Measurements from ENCODE around the gene AATF. TPM values are rescaled to one million over a fixed set of nuclear protein-coding genes. Genes with fewer than 3 reads are reported as not detected.

Gene AATF
- total and polyA plus RNA-seq, 4 experiments from 2014 or later: 52.0 to 89.4 (median 60.8) TPM

DNA sequence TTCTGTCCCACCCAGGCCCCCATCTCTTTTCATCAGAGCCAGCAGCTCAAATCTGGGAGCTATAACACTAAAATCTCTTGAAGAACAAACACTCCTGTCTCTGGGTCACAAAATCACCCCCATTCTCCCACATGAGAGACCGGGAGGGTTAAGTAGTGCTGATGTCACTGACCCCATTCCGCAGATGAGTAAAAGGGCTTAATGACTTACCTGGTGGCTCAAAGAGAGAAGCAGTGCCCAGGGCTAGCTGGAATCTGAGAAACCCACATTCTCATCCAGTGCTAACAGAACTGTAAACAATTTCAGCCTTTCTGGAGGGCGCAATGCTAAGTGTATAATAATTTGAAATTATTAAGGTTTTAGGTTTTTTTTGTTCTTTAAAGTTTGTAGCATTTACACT, 37.8 kb upstream of the AATF start:
- Histone ChIP-seq H3K27me3 (ENCODE audit: insufficient read depth, low read length) (no peaks in the 10 kb centered on the region), H3K9me3 (ENCODE audit: control insufficient read depth in 1 of 2, low read length in 2 of 2) (no peaks in the 10 kb centered on the region), H3K36me3 (ENCODE audit: insufficient read depth, low read length) (no peaks in the 10 kb centered on the region), H3K4me1 (ENCODE audit: insufficient read depth, low read length) (no peaks in the 10 kb centered on the region), H3K27ac (ENCODE audit: low read depth, low read length) (no peak overlapping the region), H3K4me3 (ENCODE audit: low read length in 2 of 2) (no peak overlapping the region)
- peaks cover 0 to 1% (median 0%) of the 10 kb centered on the region in 8 donors for H3K9me3 Mint-ChIP-seq
- ChIA-PET CTCF (ENCODE audit: partially characterized antibody) (no interaction called here), POLR2A (ENCODE audit: partially characterized antibody) (no interaction called here)
- intact Hi-C loops (cut with micrococcal nuclease): no loop called here
- H3K27ac Mint-ChIP-seq: no peak overlapping the region
- H3K36me3 Mint-ChIP-seq: no peaks in the 10 kb centered on the region
- H3K4me1 Mint-ChIP-seq: no peaks in the 10 kb centered on the region
- peaks cover 27 to 33% of the 10 kb centered on the region in 2 donors for H3K27me3 Mint-ChIP-seq
- no peak for DNase-seq
- no peak overlapping the region for H3K4me3 Mint-ChIP-seq

- ChIA-PET POLR2A (ENCODE audit: partially characterized antibody) (no interaction called here), CTCF (ENCODE audit: partially characterized antibody) (no interaction called here)
- no peak overlapping the region for H3K4me3 ChIP-seq (ENCODE audit: low read length in 2 of 2)
- no peak overlapping the region for H3K27ac Mint-ChIP-seq
- H3K4me1 Mint-ChIP-seq: no peaks in the 10 kb centered on the region
- H3K4me3 Mint-ChIP-seq: no peak overlapping the region
- H3K36me3 ChIP-seq (ENCODE audit: insufficient read depth, low read length): no peaks in the 10 kb centered on the region
- H3K9me3 ChIP-seq (ENCODE audit: control insufficient read depth in 1 of 2, low read length in 2 of 2): no peaks in the 10 kb centered on the region
- no peaks in the 10 kb centered on the region for H3K9me3 Mint-ChIP-seq
- no peaks in the 10 kb centered on the region for H3K4me1 ChIP-seq (ENCODE audit: insufficient read depth, low read length)
- DNase-seq: no peak
- no peaks in the 10 kb centered on the region for H3K36me3 Mint-ChIP-seq
- peaks cover 17 to 24% of the 10 kb centered on the region in 2 donors for H3K27me3 Mint-ChIP-seq
- H3K27me3 ChIP-seq (ENCODE audit: insufficient read depth, low read length): no peaks in the 10 kb centered on the region
- no peak overlapping the region for H3K27ac ChIP-seq (ENCODE audit: low read depth, low read length)
- intact Hi-C loops (cut with micrococcal nuclease): no loop called here
These were observed 35.6 kb upstream of the AATF start for GRCh38 chr17:36913132-36913531.

DNA sequence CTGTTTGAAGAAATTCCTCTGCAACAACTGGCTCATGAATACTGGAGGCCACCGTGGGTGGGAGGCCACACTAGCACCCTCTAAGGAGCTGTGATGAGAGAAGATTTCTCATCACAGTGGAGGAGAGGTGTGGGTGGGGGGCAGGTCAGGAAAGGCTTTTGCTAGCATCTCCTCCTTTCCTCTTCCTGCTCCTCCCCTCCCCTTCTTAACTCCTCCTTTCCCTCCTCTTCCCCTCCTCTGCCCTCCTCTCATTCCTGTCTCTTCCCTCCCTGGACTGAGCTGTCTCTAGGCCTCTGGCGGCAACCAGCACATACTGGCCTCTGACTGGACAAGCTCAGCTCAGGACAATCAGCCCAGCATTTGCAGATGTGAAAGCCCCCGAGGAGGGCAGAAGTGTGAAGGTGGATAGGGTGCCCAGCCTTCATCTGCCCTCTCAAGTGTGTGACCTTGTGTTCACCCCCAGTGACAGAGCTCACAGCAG, 30.5 kb upstream of the AATF start:
- H3K9me3 Mint-ChIP-seq: no peaks in the 10 kb centered on the region
- Histone ChIP-seq H3K9me3 (ENCODE audit: control insufficient read depth in 1 of 2, low read length in 2 of 2) (no peaks in the 10 kb centered on the region), H3K27me3 (ENCODE audit: insufficient read depth, low read length) (no peaks in the 10 kb centered on the region), H3K36me3 (ENCODE audit: insufficient read depth, low read length) (no peaks in the 10 kb centered on the region), H3K4me3 (ENCODE audit: low read length in 2 of 2) (no peak overlapping the region), H3K27ac (ENCODE audit: low read depth, low read length) (no peak overlapping the region), H3K4me1 (ENCODE audit: insufficient read depth, low read length) (no peaks in the 10 kb centered on the region)
- no peak overlapping the region for H3K4me3 Mint-ChIP-seq
- no peak overlapping the region for H3K27ac Mint-ChIP-seq
- POLR2A ChIA-PET (ENCODE audit: partially characterized antibody): no interaction called here
- peaks cover 24 to 35% of the 10 kb centered on the region in 2 donors for H3K27me3 Mint-ChIP-seq
- no peak for DNase-seq
- intact Hi-C loops (cut with micrococcal nuclease): no loop called here
- H3K4me1 Mint-ChIP-seq: peaks cover 0 to 2% (median 0%) of the 10 kb centered on the region in 4 donors
- H3K36me3 Mint-ChIP-seq: no peaks in the 10 kb centered on the region
- CTCF ChIA-PET (ENCODE audit: partially characterized antibody): no interaction called here

DNA sequence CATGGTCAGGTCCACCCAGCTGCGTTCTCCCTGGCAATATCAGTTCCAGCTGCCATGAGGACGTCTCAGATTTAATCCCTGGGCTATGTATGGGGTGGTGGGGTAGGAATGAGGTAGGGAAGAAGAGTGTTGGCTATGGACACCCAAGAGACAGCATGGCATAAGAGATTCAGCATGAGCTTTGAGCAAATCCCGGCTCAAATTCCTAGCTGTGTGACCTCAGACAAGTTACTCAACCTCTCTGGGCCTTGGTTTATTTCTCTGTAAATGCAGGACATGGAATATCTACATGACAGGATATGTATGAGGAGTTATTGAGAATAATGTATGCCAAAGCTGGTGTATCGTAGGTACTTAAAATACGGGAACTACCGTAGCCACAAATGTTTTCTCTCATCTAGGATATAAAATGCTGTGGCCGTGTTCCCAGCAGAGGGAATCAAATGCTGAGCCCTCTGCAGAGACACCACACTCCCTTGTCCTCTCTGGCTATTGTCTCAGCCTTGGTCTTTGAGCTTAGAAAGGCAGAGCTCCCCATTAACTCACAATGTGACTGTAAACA, 29.3 kb upstream of the AATF start:
- no peaks in the 10 kb centered on the region for H3K4me1 ChIP-seq (ENCODE audit: insufficient read depth, low read length)
- Mint-ChIP-seq H3K9me3 (no peaks in the 10 kb centered on the region), H3K36me3 (no peaks in the 10 kb centered on the region), H3K27ac (no peak overlapping the region), H3K4me3 (no peak overlapping the region), H3K4me1 (peaks cover 0 to 2% (median 0%) of the 10 kb centered on the region in 4 donors), H3K27me3 (peaks cover 25 to 35% of the 10 kb centered on the region in 2 donors)
- no peaks in the 10 kb centered on the region for H3K36me3 ChIP-seq (ENCODE audit: insufficient read depth, low read length)
- CTCF ChIA-PET (ENCODE audit: partially characterized antibody): no interaction called here
- H3K27ac ChIP-seq (ENCODE audit: low read depth, low read length): no peak overlapping the region
- H3K9me3 ChIP-seq (ENCODE audit: control insufficient read depth in 1 of 2, low read length in 2 of 2): no peaks in the 10 kb centered on the region
- POLR2A ChIA-PET (ENCODE audit: partially characterized antibody): no interaction called here
- DNase-seq: no peak
- no peaks in the 10 kb centered on the region for H3K27me3 ChIP-seq (ENCODE audit: insufficient read depth, low read length)
- H3K4me3 ChIP-seq (ENCODE audit: low read length in 2 of 2): no peak overlapping the region
- intact Hi-C loops (cut with micrococcal nuclease): no loop called here

- Histone ChIP-seq H3K4me3 (ENCODE audit: low read length in 2 of 2) (no peak overlapping the region), H3K9me3 (ENCODE audit: control insufficient read depth in 1 of 2, low read length in 2 of 2) (no peaks in the 10 kb centered on the region), H3K36me3 (ENCODE audit: insufficient read depth, low read length) (no peaks in the 10 kb centered on the region), H3K4me1 (ENCODE audit: insufficient read depth, low read length) (no peaks in the 10 kb centered on the region), H3K27ac (ENCODE audit: low read depth, low read length) (no peak overlapping the region), H3K27me3 (ENCODE audit: insufficient read depth, low read length) (no peaks in the 10 kb centered on the region)
- H3K4me1 Mint-ChIP-seq: peaks cover 0 to 2% (median 0%) of the 10 kb centered on the region in 4 donors
- peak overlapping the region in 1 of 8 donors; percentile 48 for H3K4me3 Mint-ChIP-seq
- no peak overlapping the region for H3K27ac Mint-ChIP-seq
- ChIA-PET POLR2A (ENCODE audit: partially characterized antibody) (no interaction called here), CTCF (ENCODE audit: partially characterized antibody) (interaction anchor here (0.6 kb wide), 1 partner anchor 160 kb away, joined by 3 read pairs; no protein-coding TSS in a partner anchor)
- no peak for DNase-seq
- H3K36me3 Mint-ChIP-seq: no peaks in the 10 kb centered on the region
- no peaks in the 10 kb centered on the region for H3K9me3 Mint-ChIP-seq
- intact Hi-C loops (cut with micrococcal nuclease): no loop called here
- H3K27me3 Mint-ChIP-seq: peaks cover 24 to 31% of the 10 kb centered on the region in 2 donors
These were observed 28.4 kb upstream of the AATF start for GRCh38 chr17:36920032-36921005.

DNA sequence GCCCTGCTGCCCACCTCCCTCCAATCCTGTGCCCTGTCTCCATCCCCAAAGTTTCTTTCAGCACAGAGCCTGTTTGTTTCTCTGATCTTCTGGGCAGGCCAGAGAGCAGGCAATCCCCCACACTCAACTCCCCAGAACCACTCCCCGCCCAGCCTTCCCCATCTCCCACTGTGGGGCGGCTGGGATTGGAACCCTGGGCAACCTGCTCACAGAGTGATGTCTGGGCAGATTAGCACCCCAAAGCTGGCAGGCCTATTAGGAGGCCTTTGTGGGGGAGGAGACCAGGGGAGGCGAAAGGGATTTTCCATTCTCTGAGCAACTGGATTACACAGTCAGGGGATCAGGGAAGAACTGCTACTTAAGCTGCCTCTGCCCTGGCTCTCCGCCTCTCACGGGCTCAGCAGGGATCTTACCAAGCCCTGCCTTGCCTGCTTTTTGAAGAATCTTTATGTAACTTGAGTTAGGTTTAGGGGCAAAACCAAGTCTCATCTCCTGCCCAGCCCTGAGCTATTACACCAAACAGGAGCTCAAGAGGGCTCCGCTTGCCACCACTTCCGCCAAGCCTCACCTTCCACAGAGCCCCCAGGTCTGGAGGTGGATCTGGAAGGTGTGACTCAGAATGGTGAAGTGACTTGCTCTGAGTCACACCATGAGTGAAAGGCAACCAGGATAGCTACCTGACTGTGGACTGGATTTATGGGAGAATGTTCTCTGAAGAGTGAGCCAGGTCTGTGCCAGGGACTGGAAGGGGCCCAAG, 27.5 kb upstream of the AATF start:
- no peak overlapping the region for H3K4me3 Mint-ChIP-seq
- H3K9me3 ChIP-seq (ENCODE audit: control insufficient read depth in 1 of 2, low read length in 2 of 2): no peaks in the 10 kb centered on the region
- H3K27me3 Mint-ChIP-seq: peaks cover 23 to 33% of the 10 kb centered on the region in 2 donors
- H3K9me3 Mint-ChIP-seq: no peaks in the 10 kb centered on the region
- ChIA-PET POLR2A (ENCODE audit: partially characterized antibody) (no interaction called here), CTCF (ENCODE audit: partially characterized antibody) (no interaction called here)
- intact Hi-C loops (cut with micrococcal nuclease): no loop called here
- no peaks in the 10 kb centered on the region for H3K36me3 Mint-ChIP-seq
- peak overlapping the region in 1 of 7 donors; percentile 47 for H3K27ac Mint-ChIP-seq
- H3K27ac ChIP-seq (ENCODE audit: low read depth, low read length): no peak overlapping the region
- H3K27me3 ChIP-seq (ENCODE audit: insufficient read depth, low read length): no peaks in the 10 kb centered on the region
- H3K4me1 ChIP-seq (ENCODE audit: insufficient read depth, low read length): no peaks in the 10 kb centered on the region
- H3K4me3 ChIP-seq (ENCODE audit: low read length in 2 of 2): no peak overlapping the region
- H3K4me1 Mint-ChIP-seq: peaks cover 0 to 2% (median 0%) of the 10 kb centered on the region in 4 donors
- DNase-seq: no peak
- no peaks in the 10 kb centered on the region for H3K36me3 ChIP-seq (ENCODE audit: insufficient read depth, low read length)

GRCh38 chr17:36922175-36922574, 26.6 kb upstream of the AATF start:
- Mint-ChIP-seq H3K36me3 (no peaks in the 10 kb centered on the region), H3K4me3 (no peak overlapping the region), H3K9me3 (no peaks in the 10 kb centered on the region), H3K4me1 (peaks cover 0 to 2% (median 0%) of the 10 kb centered on the region in 4 donors), H3K27me3 (peaks cover 26 to 35% of the 10 kb centered on the region in 2 donors), H3K27ac (no peak overlapping the region)
- no peaks in the 10 kb centered on the region for H3K9me3 ChIP-seq (ENCODE audit: control insufficient read depth in 1 of 2, low read length in 2 of 2)
- no peaks in the 10 kb centered on the region for H3K4me1 ChIP-seq (ENCODE audit: insufficient read depth, low read length)
- ChIA-PET CTCF (ENCODE audit: partially characterized antibody) (no interaction called here), POLR2A (ENCODE audit: partially characterized antibody) (no interaction called here)
- no peaks in the 10 kb centered on the region for H3K27me3 ChIP-seq (ENCODE audit: insufficient read depth, low read length)
- H3K27ac ChIP-seq (ENCODE audit: low read depth, low read length): no peak overlapping the region
- intact Hi-C loops (cut with micrococcal nuclease): no loop called here
- no peak overlapping the region for H3K4me3 ChIP-seq (ENCODE audit: low read length in 2 of 2)
- no peaks in the 10 kb centered on the region for H3K36me3 ChIP-seq (ENCODE audit: insufficient read depth, low read length)
- DNase-seq: no peak

Data from CD4-positive, alpha-beta memory T cell (primary cell).